ENCODE measurements around the gene PITPNM2.

The PITPNM2 gene

DNA sequence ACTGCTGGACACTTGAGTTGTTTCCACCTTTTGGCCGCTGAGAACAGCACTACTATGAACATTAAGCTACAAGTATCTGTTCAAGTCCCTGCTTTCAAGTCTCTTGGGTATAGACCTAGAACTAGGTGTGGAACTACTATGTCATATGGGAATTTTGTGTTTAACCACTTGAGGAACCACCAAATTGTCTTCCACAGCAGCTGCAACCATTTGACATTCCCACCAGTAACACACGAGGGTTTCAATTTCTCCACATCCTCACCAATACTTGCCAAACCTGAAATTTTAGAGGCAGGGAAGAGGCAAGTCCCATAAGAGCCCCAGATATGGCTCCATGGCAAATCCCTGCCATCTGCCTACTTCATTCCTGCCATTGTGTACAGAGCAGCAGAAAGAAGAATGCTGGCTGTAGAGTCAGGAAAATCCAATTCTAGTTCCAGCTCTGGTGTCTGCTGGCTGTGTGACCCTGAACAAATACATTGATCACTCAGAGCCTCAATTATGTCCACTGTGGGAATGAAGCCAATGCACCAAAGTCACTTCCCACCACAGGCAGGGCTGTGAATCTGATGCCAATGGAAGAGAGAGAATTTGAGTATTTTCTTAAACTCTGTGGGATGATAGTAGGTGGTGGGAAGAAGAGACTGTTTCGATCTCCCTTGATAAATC, 17.8 kb downstream of the PITPNM2 start:
- Histone ChIP-seq H3K9me3 (replicated peaks in 1 of 2; ENCODE audit: control insufficient read depth in 2 of 2, insufficient read depth in 1 of 2, low read depth in 1 of 2, low read length in 2 of 2) (no peaks in the 10 kb centered on the region), H2AFZ (ENCODE audit: low read length) (no peak overlapping the region), H3K4ac (ENCODE audit: low read length) (no peak overlapping the region), H2BK5ac (ENCODE audit: low read length) (no peak overlapping the region), H3K14ac (ENCODE audit: low read length) (no peak overlapping the region), H3K4me3 (ENCODE audit: low read length in 2 of 2) (no peak overlapping the region), H4K8ac (ENCODE audit: low read depth, low read length) (no peak overlapping the region), H3K36me3 (replicated peaks in 1 of 2; ENCODE audit: control insufficient read depth in 2 of 2, insufficient read depth in 2 of 2, low read length in 2 of 2) (peaks cover 0 to 2% of the 10 kb centered on the region in 2 donors), H4K91ac (ENCODE audit: low read depth, low read length, poor library complexity) (no peak overlapping the region), H2BK15ac (ENCODE audit: low read length) (no peak overlapping the region), H3K27ac (replicated peaks; ENCODE audit: low read length) (no peak overlapping the region), H3K18ac (ENCODE audit: low read length) (no peak overlapping the region), H2BK12ac (ENCODE audit: low read length) (no peak overlapping the region), H3K79me1 (ENCODE audit: low read depth, low read length) (no peaks in the 10 kb centered on the region), H3K23ac (ENCODE audit: low read depth, low read length, poor library complexity) (no peak overlapping the region), H3K27me3 (ENCODE audit: control insufficient read depth in 3 of 3, insufficient read depth in 3 of 3, low read depth in 1 of 3, low read length in 3 of 3) (no peaks in the 10 kb centered on the region), H3K9ac (ENCODE audit: low read depth, low read length, poor library complexity) (no peak overlapping the region), H3K4me1 (ENCODE audit: control insufficient read depth in 2 of 2, insufficient read depth in 1 of 2, low read depth in 1 of 2, low read length in 2 of 2) (peaks cover 2 to 5% of the 10 kb centered on the region in 2 donors), H3K4me2 (ENCODE audit: insufficient read depth, low read length, poor library complexity, severe bottlenecking) (no peak overlapping the region), H2AK5ac (ENCODE audit: low read depth, low read length) (no peak overlapping the region), H2BK120ac (ENCODE audit: low read depth, low read length) (no peak overlapping the region)
- no peak for DNase-seq (ENCODE audit: low spot score)
- no CpG with 5 or more reads among the region's 3 CpGs for WGBS, 2 donors (ENCODE audit: extremely low coverage in 2 of 2, insufficient read length in 2 of 2, insufficient replicate concordance in 1 of 2)

DNA sequence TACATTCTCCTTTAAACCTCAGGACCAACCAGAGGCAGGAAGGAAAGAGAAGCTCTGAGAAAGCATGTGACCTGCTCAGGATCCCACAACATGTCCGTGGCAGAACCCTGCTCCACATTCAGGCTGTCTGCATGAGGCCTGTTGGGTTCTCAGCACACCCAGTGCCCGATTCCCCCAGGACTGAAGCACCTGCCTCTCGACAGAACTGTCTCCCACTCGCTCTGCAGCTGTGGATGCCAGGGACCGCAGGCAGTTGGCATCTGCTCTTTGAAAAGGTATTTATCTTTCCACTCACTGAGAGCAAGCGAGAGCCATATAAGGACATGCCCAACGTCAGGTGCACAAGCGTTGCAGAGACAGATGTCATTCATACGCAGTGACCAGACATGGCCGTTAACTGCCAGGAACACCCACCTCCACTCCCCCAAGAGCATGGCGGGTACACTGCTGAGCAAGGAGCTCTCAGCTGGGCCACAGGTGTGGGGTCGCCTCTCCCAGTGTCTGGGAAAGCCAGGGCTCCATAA, 18.9 kb downstream of the PITPNM2 start:
- no CpG with 5 or more reads among the region's 12 CpGs for WGBS, 2 donors (ENCODE audit: extremely low coverage in 2 of 2, insufficient read length in 2 of 2, insufficient replicate concordance in 1 of 2)
- peaks cover 2 to 7% of the 10 kb centered on the region in 2 donors for H3K4me1 ChIP-seq (ENCODE audit: control insufficient read depth in 2 of 2, insufficient read depth in 1 of 2, low read depth in 1 of 2, low read length in 2 of 2)
- H2BK5ac ChIP-seq (ENCODE audit: low read length) = no peak overlapping the region
- H3K4ac ChIP-seq (ENCODE audit: low read length) = no peak overlapping the region
- H3K9ac ChIP-seq (ENCODE audit: low read depth, low read length, poor library complexity) = no peak overlapping the region
- H3K36me3 ChIP-seq (replicated peaks in 1 of 2; ENCODE audit: control insufficient read depth in 2 of 2, insufficient read depth in 2 of 2, low read length in 2 of 2) = no peaks in the 10 kb centered on the region
- H4K91ac ChIP-seq (ENCODE audit: low read depth, low read length, poor library complexity) = no peak overlapping the region
- no peak overlapping the region for H4K8ac ChIP-seq (ENCODE audit: low read depth, low read length)
- H3K18ac ChIP-seq (ENCODE audit: low read length) = no peak overlapping the region
- no peak overlapping the region for H2BK12ac ChIP-seq (ENCODE audit: low read length)
- H2BK120ac ChIP-seq (ENCODE audit: low read depth, low read length) = no peak overlapping the region
- H2AK5ac ChIP-seq (ENCODE audit: low read depth, low read length) = no peak overlapping the region
- H2BK15ac ChIP-seq (ENCODE audit: low read length) = no peak overlapping the region
- no peak for DNase-seq (ENCODE audit: low spot score)
- no peaks in the 10 kb centered on the region for H3K27me3 ChIP-seq (ENCODE audit: control insufficient read depth in 3 of 3, insufficient read depth in 3 of 3, low read depth in 1 of 3, low read length in 3 of 3)
- H3K4me3 ChIP-seq (ENCODE audit: low read length in 2 of 2) = no peak overlapping the region
- H3K9me3 ChIP-seq (replicated peaks in 1 of 2; ENCODE audit: control insufficient read depth in 2 of 2, insufficient read depth in 1 of 2, low read depth in 1 of 2, low read length in 2 of 2) = no peaks in the 10 kb centered on the region
- no peak overlapping the region for H3K23ac ChIP-seq (ENCODE audit: low read depth, low read length, poor library complexity)
- H2AFZ ChIP-seq (ENCODE audit: low read length) = no peak overlapping the region
- H3K14ac ChIP-seq (ENCODE audit: low read length) = no peak overlapping the region
- H3K79me1 ChIP-seq (ENCODE audit: low read depth, low read length) = no peaks in the 10 kb centered on the region
- H3K4me2 ChIP-seq (ENCODE audit: insufficient read depth, low read length, poor library complexity, severe bottlenecking) = no peak overlapping the region
- no peak overlapping the region for H3K27ac ChIP-seq (replicated peaks; ENCODE audit: low read length)

- no peak overlapping the region for H3K27ac ChIP-seq (replicated peaks; ENCODE audit: low read length)
- no peaks in the 10 kb centered on the region for H3K36me3 ChIP-seq (replicated peaks in 1 of 2; ENCODE audit: control insufficient read depth in 2 of 2, insufficient read depth in 2 of 2, low read length in 2 of 2)
- H2BK12ac ChIP-seq (ENCODE audit: low read length) = no peak overlapping the region
- no peak overlapping the region for H3K4me2 ChIP-seq (ENCODE audit: insufficient read depth, low read length, poor library complexity, severe bottlenecking)
- H3K9me3 ChIP-seq (replicated peaks in 1 of 2; ENCODE audit: control insufficient read depth in 2 of 2, insufficient read depth in 1 of 2, low read depth in 1 of 2, low read length in 2 of 2) = no peaks in the 10 kb centered on the region
- H4K91ac ChIP-seq (ENCODE audit: low read depth, low read length, poor library complexity) = no peak overlapping the region
- peaks cover 3 to 12% of the 10 kb centered on the region in 2 donors for H3K4me1 ChIP-seq (ENCODE audit: control insufficient read depth in 2 of 2, insufficient read depth in 1 of 2, low read depth in 1 of 2, low read length in 2 of 2)
- no peak overlapping the region for H4K8ac ChIP-seq (ENCODE audit: low read depth, low read length)
- no peak overlapping the region for H2AK5ac ChIP-seq (ENCODE audit: low read depth, low read length)
- no peak overlapping the region for H2BK120ac ChIP-seq (ENCODE audit: low read depth, low read length)
- no peaks in the 10 kb centered on the region for H3K27me3 ChIP-seq (ENCODE audit: control insufficient read depth in 3 of 3, insufficient read depth in 3 of 3, low read depth in 1 of 3, low read length in 3 of 3)
- no peak overlapping the region for H2AFZ ChIP-seq (ENCODE audit: low read length)
- H2BK5ac ChIP-seq (ENCODE audit: low read length) = no peak overlapping the region
- no peak overlapping the region for H3K4me3 ChIP-seq (ENCODE audit: low read length in 2 of 2)
- no peak overlapping the region for H3K23ac ChIP-seq (ENCODE audit: low read depth, low read length, poor library complexity)
- no peak overlapping the region for H3K9ac ChIP-seq (ENCODE audit: low read depth, low read length, poor library complexity)
- no peak overlapping the region for H3K18ac ChIP-seq (ENCODE audit: low read length)
- no peak overlapping the region for H3K4ac ChIP-seq (ENCODE audit: low read length)
- DNase-seq (ENCODE audit: low spot score) = no peak
- H3K79me1 ChIP-seq (ENCODE audit: low read depth, low read length) = no peaks in the 10 kb centered on the region
- no CpG with 5 or more reads among the region's 4 CpGs for WGBS, 2 donors (ENCODE audit: extremely low coverage in 2 of 2, insufficient read length in 2 of 2, insufficient replicate concordance in 1 of 2)
- H3K14ac ChIP-seq (ENCODE audit: low read length) = no peak overlapping the region
- no peak overlapping the region for H2BK15ac ChIP-seq (ENCODE audit: low read length)
Observed at GRCh38 chr12:123131291-123131832, 19.5 kb downstream of the PITPNM2 start.

DNA sequence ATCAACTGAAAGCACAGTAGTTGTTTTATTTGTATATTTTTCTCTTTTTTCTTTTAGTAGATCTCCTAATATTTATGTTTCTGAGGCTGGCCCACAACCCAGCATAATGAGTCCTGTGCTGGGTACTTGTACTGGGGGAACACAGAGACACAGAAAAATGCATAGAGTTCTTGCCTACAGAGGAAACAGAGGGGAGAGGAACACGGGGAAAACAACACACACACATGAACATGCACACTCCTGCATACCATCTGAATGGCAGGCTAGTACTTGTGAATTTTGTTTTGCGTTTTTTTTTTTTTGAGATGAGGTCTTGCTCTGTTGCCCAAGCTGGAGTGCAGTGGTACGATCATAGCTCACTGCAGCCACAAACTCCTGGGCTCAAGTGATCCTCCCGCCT, 21.3 kb downstream of the PITPNM2 start:
- Histone ChIP-seq H2BK120ac (ENCODE audit: low read depth, low read length) (no peak overlapping the region), H4K8ac (ENCODE audit: low read depth, low read length) (no peak overlapping the region), H3K14ac (ENCODE audit: low read length) (no peak overlapping the region), H3K4me1 (ENCODE audit: control insufficient read depth in 2 of 2, insufficient read depth in 1 of 2, low read depth in 1 of 2, low read length in 2 of 2) (peaks cover 6 to 15% of the 10 kb centered on the region in 2 donors), H3K4ac (ENCODE audit: low read length) (no peak overlapping the region), H4K91ac (ENCODE audit: low read depth, low read length, poor library complexity) (no peak overlapping the region), H3K23ac (ENCODE audit: low read depth, low read length, poor library complexity) (no peak overlapping the region), H3K9me3 (replicated peaks in 1 of 2; ENCODE audit: control insufficient read depth in 2 of 2, insufficient read depth in 1 of 2, low read depth in 1 of 2, low read length in 2 of 2) (no peaks in the 10 kb centered on the region), H3K4me3 (ENCODE audit: low read length in 2 of 2) (no peak overlapping the region), H3K79me1 (ENCODE audit: low read depth, low read length) (no peaks in the 10 kb centered on the region), H2AFZ (ENCODE audit: low read length) (no peak overlapping the region), H3K9ac (ENCODE audit: low read depth, low read length, poor library complexity) (no peak overlapping the region), H2BK5ac (ENCODE audit: low read length) (no peak overlapping the region), H2AK5ac (ENCODE audit: low read depth, low read length) (no peak overlapping the region), H3K27me3 (ENCODE audit: control insufficient read depth in 3 of 3, insufficient read depth in 3 of 3, low read depth in 1 of 3, low read length in 3 of 3) (no peaks in the 10 kb centered on the region), H2BK15ac (ENCODE audit: low read length) (no peak overlapping the region), H2BK12ac (ENCODE audit: low read length) (no peak overlapping the region), H3K36me3 (replicated peaks in 1 of 2; ENCODE audit: control insufficient read depth in 2 of 2, insufficient read depth in 2 of 2, low read length in 2 of 2) (no peaks in the 10 kb centered on the region), H3K4me2 (ENCODE audit: insufficient read depth, low read length, poor library complexity, severe bottlenecking) (no peak overlapping the region), H3K18ac (ENCODE audit: low read length) (no peak overlapping the region), H3K27ac (replicated peaks; ENCODE audit: low read length) (no peak overlapping the region)
- DNase-seq (ENCODE audit: low spot score) = no peak
- no CpG with 5 or more reads among the region's 4 CpGs for WGBS, 2 donors (ENCODE audit: extremely low coverage in 2 of 2, insufficient read length in 2 of 2, insufficient replicate concordance in 1 of 2)

Measured in neuronal stem cell (in vitro differentiated cells).